Nephron (organoid): ENCODE results near the gene COL26A1.
A peak's percentile ranks its signal among the peaks of the same experiment; 100 is the strongest.
"Not testable (repeated sequence)": the region's sequence is repeated elsewhere in the genome, so short reads cannot be mapped to it uniquely, and the experiment has no call there.

Experiments used
- H3K27ac Mint-ChIP-seq, 3 experiments: 2 replicates each; pipeline ENCODE4 v1.8.0; 2020; ENCODE audit warnings: mixed read lengths in 3 of 3, mild to moderate bottlenecking in 2 of 3, moderate library complexity in 1 of 3
- H3K27me3 Mint-ChIP-seq: 2 replicates; pipeline ENCODE4 v1.8.0; 2021; ENCODE audit warnings: low read depth, mild to moderate bottlenecking, moderate library complexity, mixed read lengths
- H3K36me3 Mint-ChIP-seq: 2 replicates; pipeline ENCODE4 v1.8.0; 2020; ENCODE audit warnings: low read depth, mixed read lengths
- H3K4me1 Mint-ChIP-seq: 2 replicates; pipeline ENCODE4 v1.8.0; 2020; ENCODE audit warnings: mixed read lengths
- H3K4me3 Mint-ChIP-seq, 3 experiments: 2 replicates each; pipeline ENCODE4 v1.8.0; 2020; ENCODE audit warnings: mild to moderate bottlenecking in 3 of 3, mixed read lengths in 3 of 3, moderate library complexity in 2 of 3
- H3K9me3 Mint-ChIP-seq: 2 replicates; pipeline ENCODE4 v1.8.0; 2020; ENCODE audit warnings: mixed read lengths
- TF ChIP-seq, protein P1 (sequence below), 3 experiments: fragments of 200-600 bp; sonication (generic); IDR thresholded peaks; one replicate each; pipeline ENCODE4 v1.5.0; 2021; ENCODE audit warnings: antibody characterized with exemption in 3 of 3; ENCODE audit not compliant: unreplicated experiment in 3 of 3

Gene COL26A1

DNA sequence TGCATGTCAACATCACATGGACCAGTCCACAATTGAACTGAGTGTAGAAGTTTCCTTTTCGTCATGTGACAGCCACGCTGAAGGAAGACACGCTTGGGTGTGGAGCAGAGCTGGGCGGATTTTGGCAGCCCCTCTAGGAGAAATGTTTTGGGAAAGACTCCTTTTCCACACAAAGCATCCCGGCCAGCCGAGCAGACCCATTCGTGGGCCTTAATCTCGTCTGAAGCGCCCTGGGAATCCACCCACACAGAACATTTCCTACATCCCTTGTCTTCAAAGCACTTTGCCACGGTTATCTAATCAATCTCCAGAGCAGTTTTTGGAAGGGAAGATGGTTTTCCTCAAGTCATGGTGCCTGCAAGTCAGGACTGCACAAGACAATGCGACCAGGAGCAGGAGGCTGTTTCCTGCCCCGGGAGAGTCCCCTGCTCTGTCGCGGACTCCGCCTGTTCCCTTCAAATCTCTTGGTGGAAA, 32.6 kb upstream of the COL26A1 start:
- no peaks in the 10 kb centered on the region for H3K36me3 Mint-ChIP-seq
- TF ChIP-seq, protein P1, sequence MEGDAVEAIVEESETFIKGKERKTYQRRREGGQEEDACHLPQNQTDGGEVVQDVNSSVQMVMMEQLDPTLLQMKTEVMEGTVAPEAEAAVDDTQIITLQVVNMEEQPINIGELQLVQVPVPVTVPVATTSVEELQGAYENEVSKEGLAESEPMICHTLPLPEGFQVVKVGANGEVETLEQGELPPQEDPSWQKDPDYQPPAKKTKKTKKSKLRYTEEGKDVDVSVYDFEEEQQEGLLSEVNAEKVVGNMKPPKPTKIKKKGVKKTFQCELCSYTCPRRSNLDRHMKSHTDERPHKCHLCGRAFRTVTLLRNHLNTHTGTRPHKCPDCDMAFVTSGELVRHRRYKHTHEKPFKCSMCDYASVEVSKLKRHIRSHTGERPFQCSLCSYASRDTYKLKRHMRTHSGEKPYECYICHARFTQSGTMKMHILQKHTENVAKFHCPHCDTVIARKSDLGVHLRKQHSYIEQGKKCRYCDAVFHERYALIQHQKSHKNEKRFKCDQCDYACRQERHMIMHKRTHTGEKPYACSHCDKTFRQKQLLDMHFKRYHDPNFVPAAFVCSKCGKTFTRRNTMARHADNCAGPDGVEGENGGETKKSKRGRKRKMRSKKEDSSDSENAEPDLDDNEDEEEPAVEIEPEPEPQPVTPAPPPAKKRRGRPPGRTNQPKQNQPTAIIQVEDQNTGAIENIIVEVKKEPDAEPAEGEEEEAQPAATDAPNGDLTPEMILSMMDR (IDR thresholded peaks at IDR 0.05; ENCODE audit: unreplicated experiment in 3 of 3) = no peak
- H3K4me3 Mint-ChIP-seq = no peak overlapping the region
- H3K9me3 Mint-ChIP-seq = no peaks in the 10 kb centered on the region
- H3K27me3 Mint-ChIP-seq = peaks cover 4% of the 10 kb centered on the region
- H3K27ac Mint-ChIP-seq = peak overlapping the region; percentile 66 to 85 (median 76)
- peaks cover 5% of the 10 kb centered on the region for H3K4me1 Mint-ChIP-seq

DNA sequence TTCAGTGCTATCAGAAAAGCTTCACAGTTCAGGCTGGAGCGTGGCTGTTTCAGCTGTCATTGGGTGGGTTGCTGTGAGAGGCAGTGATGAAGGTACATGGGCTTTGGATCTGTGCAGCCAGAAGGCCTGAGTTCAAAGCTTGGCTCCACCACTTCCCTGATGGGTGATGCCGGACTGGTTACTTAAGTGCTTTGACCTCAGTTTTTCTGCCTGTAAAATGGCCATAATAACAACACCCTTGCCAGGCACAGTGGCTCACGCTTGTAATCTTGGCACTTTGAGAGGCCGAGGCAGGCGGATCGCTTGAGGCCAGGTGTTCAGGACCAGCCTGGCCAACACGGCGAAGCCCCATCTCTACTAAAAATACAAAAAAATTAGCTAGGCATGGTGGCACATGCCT, 30.6 kb upstream of the COL26A1 start:
- no peak overlapping the region for H3K27ac Mint-ChIP-seq
- H3K9me3 Mint-ChIP-seq = no peaks in the 10 kb centered on the region
- H3K4me1 Mint-ChIP-seq = peaks cover 11% of the 10 kb centered on the region
- H3K36me3 Mint-ChIP-seq = no peaks in the 10 kb centered on the region
- peaks cover 4% of the 10 kb centered on the region for H3K27me3 Mint-ChIP-seq
- no peak overlapping the region for H3K4me3 Mint-ChIP-seq
- TF ChIP-seq, protein P1 (IDR thresholded peaks at IDR 0.05; ENCODE audit: unreplicated experiment in 3 of 3) = no peak

DNA sequence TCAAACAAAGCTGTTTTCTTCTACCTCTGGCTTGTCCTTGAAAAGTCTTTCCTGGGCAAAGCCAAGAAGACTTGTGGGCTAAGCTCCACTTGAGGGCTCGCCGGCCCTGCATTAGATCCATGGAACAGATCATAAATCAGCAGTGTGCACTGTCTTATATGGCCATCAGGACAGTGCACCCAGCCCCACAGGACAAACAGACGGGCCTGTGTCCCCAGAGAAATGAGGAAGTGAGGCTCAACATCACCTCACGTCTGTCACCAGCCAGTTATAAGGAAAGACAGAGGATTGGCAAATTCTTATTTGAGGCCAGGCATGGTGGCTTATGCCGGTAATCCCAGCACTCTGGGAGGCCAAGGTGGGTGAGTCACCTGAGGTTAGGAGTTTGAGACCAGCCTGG, 28.8 kb upstream of the COL26A1 start:
- TF ChIP-seq, protein P1 (IDR thresholded peaks at IDR 0.05; ENCODE audit: unreplicated experiment in 3 of 3) = no peak
- no peaks in the 10 kb centered on the region for H3K36me3 Mint-ChIP-seq
- H3K4me1 Mint-ChIP-seq = peaks cover 11% of the 10 kb centered on the region
- H3K27ac Mint-ChIP-seq = peak overlapping the region in 1 of 3 experiments; percentile 24
- H3K4me3 Mint-ChIP-seq = no peak overlapping the region
- peaks cover 4% of the 10 kb centered on the region for H3K27me3 Mint-ChIP-seq
- H3K9me3 Mint-ChIP-seq = no peaks in the 10 kb centered on the region

DNA sequence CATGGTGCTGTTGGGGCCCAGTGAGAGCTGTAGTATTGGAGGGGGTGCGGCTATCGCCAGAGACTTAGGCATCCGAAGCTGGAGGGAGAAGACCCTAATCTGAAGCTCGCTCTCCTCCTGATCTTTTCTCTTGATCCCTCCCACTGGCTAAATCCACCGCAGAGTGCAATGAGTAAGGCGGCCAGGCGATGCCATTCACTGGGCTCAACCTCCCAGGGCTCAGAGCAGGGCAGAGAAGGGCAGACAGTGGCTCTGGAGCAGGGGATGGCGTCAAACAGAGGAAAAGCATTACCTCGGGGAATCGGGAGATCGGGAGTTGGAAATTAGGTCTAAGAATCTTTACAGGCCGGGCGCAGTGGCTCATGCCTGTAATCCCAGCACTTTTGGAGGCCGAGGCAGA, 22.3 kb upstream of the COL26A1 start:
- Mint-ChIP-seq H3K4me1 (peaks cover 5% of the 10 kb centered on the region), H3K36me3 (no peaks in the 10 kb centered on the region), H3K27ac (no peak overlapping the region), H3K9me3 (no peaks in the 10 kb centered on the region), H3K27me3 (no peaks in the 10 kb centered on the region), H3K4me3 (no peak overlapping the region)
- TF ChIP-seq, protein P1 (IDR thresholded peaks at IDR 0.05; ENCODE audit: unreplicated experiment in 3 of 3) = no peak

DNA sequence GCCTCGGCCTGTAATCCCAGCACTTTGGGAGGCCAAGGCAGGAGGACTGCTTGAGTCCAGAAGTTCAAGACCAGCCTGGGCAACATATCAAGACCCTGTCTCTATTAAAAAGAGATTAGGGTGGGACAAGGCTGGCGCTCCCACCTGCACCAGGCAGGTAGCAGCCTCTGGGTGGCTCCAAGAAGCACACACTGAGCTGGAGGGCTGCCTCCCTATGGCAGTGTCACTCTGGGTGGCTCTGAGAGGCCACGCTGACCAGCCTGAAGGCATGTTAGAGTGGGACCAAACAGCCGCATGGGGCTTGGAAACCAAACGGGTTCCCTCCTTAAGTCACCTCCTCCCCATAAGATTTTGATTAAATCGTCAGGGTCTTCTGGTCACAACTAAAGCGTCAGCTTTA, 19.8 kb upstream of the COL26A1 start:
- no peaks in the 10 kb centered on the region for H3K4me1 Mint-ChIP-seq
- H3K36me3 Mint-ChIP-seq = no peaks in the 10 kb centered on the region
- no peaks in the 10 kb centered on the region for H3K9me3 Mint-ChIP-seq
- TF ChIP-seq, protein P1 (IDR thresholded peaks at IDR 0.05; ENCODE audit: unreplicated experiment in 3 of 3) = no peak
- H3K4me3 Mint-ChIP-seq = no peak overlapping the region
- H3K27ac Mint-ChIP-seq = no peak overlapping the region
- no peaks in the 10 kb centered on the region for H3K27me3 Mint-ChIP-seq

DNA sequence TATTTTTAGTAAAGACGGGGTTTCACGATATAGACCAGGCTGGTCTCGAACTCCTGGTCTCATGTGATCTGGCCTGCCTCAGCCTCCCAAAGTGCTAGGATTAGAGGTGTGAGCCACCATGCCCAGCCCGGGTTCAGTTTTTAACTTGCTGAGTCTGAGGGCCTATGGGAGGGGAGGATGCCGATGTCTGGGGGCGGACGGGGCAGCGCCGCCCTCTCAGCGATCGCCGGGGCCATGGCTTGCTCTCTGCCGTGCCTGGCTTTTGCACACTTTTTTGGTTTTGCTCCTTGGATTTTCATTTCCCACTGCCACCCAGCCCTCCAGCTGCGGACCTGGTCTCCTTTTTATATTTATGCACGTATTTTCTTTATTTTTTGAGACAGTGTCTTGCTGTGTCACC, 15.2 kb upstream of the COL26A1 start:
- H3K36me3 Mint-ChIP-seq = no peaks in the 10 kb centered on the region
- TF ChIP-seq, protein P1 (IDR thresholded peaks at IDR 0.05; ENCODE audit: unreplicated experiment in 3 of 3) = no peak
- H3K27ac Mint-ChIP-seq = no peak overlapping the region
- peaks cover 8% of the 10 kb centered on the region for H3K27me3 Mint-ChIP-seq
- H3K4me3 Mint-ChIP-seq = no peak overlapping the region
- peaks cover 9% of the 10 kb centered on the region for H3K4me1 Mint-ChIP-seq
- no peaks in the 10 kb centered on the region for H3K9me3 Mint-ChIP-seq

DNA sequence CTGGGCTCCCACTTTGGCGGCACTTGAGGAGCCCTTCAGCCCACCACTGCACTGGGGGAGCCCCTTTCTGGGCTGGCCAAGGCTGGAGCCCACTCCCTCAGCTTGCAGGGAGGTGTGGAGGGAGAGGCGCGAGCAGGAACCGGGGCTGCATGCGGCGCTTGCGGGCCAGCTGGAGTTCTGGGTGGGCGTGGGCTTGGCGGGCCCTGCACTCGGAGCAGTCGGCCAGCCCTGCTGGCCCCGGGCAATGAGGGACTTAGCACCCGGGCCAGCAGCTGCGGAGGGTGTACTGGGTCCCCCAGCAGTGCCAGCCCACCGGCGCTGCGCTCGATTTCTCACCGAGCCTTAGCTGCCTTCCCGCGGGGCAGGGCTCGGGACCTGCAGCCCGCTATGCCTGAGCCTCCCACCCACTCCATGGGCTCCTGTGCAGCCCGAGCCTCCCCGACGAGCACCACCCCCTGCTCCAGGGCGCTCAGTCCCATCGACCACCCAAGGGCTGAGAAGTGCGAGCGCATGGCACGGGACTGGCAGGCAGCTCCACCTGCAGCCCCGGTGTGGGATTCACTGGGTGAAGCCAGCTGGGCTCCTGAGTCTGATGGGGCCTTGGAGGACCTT, 14.1 kb upstream of the COL26A1 start:
- peaks cover 14% of the 10 kb centered on the region for H3K4me1 Mint-ChIP-seq
- not testable (repeated sequence) for H3K9me3 Mint-ChIP-seq, H3K27me3 Mint-ChIP-seq, H3K4me3 Mint-ChIP-seq, H3K27ac Mint-ChIP-seq, H3K36me3 Mint-ChIP-seq

DNA sequence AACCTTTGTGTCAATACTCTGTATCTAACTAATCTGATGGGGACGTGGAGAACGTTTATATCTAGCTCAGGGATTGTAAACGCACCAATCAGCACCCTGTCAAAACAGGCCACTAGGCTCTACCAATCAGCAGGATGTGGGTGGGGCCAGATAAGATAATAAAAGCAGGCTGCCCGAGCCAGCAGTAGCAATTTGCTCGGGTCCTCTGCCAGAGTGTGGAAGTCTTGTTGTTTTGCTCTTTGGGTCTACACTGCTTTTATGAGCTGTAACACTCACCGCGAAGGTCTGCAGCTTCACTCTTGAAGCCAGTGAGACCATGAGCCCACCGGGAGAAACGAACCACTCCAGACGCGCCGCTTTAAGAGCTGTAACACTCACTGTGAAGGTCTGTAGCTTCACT, 13.4 kb upstream of the COL26A1 start:
- H3K36me3 Mint-ChIP-seq, H3K27me3 Mint-ChIP-seq, H3K9me3 Mint-ChIP-seq, H3K4me3 Mint-ChIP-seq, H3K27ac Mint-ChIP-seq: not testable (repeated sequence)
- H3K4me1 Mint-ChIP-seq = peaks cover 14% of the 10 kb centered on the region
